Ecto neural progenitor cell (in vitro differentiated cells): Measurements from ENCODE around the gene PLEKHA1.

Source experiments
- DNase-seq: peaks from one replicate; pipeline ENCODE4 v3.0.0-alpha.2; 2018; ENCODE audit warnings: low spot score

Gene PLEKHA1

DNA sequence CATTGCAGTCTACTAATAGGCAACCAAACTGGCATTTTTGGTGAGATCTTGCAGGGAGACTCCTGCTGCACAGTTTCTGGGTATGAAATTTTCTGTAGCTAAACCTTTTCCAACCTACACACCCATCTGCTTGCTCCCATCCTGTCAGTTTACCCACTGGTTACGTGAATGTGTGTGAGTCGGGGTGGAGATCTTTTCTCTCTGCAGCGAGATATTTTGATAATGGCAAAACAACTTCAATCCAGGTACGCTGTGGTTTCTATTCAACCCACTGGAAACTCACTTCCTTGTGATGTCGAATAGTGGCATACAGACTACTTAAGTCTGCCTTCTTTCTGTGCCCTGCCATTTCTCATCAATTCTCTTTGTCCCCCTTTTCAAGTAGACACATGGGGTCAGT, 4.5 kb downstream of the PLEKHA1 start:
- DNase-seq, result no peak

DNA sequence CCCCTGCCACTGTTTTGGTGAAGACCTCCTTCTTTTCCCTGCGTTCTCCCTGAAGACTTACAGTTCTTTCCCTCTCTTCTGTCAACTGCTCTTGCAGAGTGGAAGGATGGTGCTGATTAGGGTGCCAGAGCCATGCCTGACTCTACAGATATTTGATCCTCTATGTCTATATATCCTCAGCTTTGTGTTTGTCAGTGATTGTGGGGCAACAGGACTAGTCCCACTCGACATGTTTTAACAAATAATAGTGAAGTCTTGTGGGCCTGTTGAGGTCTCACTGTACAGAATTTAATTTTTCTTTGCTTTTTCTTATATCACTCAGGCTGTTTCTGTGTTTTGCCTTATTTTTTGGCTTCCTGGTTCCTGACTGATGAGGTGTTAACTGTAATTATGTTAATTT, 5.0 kb downstream of the PLEKHA1 start:
- DNase-seq, result no peak

DNA sequence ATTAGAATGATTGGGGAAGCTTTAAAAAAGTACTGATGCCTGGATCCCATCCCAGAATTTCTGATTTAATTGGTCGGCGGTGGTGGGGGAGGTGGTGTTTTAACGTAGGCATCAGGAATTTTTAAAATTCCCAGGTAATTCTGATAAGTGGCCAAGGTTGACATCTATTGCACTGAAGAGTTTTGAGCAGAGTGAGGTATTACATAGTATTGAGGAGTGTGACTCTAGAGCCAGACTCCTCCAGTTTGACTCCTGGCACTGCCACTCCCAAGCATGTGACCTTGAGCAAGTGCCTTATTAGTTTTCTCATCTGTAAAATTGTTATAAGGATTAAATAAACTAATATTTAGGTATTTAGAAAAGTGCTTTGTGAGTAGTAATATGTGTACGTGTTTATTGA, 6.2 kb downstream of the PLEKHA1 start:
- DNase-seq, result no peak

DNA sequence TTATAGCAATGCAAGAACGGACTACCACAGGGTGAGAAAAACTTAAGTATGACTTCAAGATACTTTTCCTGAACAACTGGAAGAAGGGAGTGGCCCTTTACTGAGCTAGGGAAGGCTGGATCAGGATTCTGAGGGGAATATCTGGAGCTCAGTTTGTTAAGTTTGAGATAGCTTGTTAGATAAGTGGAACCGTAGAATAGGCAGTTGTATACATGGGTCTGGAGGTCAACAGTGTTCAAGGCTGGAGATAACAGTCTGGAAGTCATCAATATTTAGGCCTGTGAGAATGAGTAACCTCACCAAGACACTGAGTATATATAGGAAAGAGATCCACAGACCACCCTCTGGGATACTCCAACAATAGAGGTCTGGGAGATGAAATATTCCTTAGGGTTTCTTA, 7.2 kb downstream of the PLEKHA1 start:
- no peak for DNase-seq

DNA sequence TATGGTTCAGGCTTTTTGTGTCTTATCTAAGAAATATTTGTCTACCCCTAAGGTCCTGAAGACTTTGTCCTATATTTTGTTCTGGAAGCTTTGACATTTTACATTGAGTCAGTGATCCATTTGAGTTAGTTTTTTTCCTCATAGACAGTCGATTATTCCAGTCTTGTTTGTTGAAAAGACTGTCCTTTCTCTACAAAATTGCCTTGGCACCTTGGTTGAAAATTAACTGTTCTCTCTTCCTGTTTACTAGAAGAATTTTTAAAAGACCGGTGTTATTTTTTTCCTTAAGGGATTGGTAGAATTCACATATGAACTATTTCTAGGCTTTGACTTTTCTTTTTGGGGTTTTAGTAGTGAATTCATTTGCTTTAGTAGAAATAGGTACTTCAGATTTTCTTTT, 12.0 kb downstream of the PLEKHA1 start:
- DNase-seq, result no peak

DNA sequence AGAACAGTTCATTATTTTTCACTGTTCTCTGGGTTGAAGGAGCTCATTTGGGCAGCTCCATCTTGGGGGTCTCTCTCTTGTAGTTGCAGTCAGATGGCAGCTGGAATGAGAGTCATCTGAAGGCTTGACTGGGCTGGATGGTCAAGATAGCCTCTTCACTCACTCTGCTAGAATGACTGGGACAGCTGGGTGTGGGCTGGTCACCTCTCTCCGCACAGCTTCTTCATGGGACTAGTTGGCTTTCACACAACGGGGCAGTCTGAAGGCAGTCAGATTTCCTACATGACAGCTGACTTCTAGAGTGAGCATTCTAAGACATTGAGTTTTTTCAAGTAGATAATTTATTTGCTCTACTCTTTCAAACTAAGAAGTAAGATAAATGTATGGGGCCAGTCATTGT, 13.1 kb downstream of the PLEKHA1 start:
- DNase-seq, result no peak

DNA sequence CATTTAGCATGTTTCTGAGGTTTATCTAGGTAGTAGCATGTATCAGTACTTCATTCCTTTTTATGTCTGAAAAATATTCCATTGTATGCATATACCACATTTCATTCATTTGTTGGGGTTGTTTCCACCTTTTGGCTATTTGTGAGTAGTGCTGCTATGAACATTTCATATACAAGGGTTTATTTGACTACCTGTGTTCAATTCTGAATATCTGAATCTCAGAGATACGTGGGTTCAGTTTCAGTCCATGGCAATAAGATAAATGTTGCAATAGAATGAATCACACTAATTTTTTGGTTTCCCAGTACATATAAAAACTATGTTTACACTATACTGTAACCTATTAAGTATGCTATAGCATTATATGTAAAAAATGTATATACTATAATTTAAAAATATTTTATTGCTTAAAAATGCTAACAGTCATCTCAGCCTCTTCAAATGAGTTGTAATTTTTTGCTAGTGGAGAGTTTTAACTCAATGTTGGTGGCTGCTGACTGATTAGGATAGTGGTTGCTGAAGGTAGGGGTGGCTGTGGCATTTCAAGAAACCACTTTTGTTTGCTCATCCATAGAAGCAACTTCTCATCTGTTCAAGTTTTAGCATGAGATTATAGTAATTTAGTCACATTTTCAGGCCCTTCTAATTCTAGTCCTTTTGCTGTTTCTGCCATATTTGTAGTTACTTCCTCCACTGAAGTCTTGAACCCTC, 13.9 kb downstream of the PLEKHA1 start:
- DNase-seq, result no peak

DNA sequence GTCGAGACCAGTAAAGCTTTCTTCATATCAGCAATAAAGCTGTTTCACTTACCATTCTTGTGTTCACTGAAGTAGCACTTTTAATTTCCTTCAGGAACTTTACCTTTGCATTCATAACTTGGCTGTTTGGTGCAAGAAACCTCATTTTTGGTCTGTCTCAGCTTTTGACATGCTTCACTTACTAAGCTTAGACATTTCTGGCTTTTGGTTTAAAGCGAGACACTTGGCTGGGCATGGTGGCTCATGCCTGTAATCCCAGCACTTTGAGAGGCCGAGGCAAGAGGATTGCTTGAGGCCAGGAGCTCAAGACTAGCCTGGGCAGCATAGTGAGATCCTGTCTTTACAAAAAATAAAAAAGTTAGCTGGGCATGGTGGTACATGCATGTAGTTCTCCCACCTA, 15.8 kb downstream of the PLEKHA1 start:
- no peak for DNase-seq

DNA sequence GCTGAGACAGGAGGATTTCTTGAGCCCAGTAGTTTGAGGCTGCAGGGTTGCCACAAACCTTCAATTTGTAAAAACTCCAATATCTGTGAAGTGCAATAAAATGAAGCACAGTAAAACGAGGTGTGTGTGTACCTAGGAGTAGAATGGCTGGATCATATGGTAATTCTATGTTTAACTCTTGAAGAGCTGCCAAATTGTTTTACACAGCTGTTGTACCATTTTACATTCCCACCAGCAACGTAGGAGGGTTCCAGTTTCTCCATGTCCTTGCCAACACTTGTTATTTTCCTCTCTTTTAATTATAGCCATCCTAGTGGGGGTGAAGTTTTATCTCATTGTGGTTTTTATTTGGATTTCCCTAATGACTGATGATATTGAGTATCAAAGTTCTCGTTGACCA, 16.2 kb downstream of the PLEKHA1 start:
- DNase-seq, result no peak

DNA sequence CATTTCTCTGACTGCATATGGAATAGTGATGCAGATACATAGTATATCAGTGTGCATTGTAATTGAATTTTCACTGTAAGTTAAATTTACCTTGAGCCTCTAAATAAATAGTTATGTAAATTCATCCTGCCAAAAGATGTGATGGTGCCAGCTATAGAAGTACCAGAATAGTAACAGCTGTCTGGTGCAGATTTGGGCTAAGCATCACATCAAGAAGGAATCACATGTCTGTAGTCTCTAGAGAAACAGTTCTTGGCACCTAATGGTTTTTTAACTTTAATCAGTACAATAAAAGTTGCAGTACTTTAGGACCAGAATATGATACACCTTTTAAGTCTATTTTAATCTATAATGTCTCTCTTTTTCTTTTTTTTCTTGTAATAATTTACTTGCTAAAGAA, 17.4 kb downstream of the PLEKHA1 start:
- no peak for DNase-seq

DNA sequence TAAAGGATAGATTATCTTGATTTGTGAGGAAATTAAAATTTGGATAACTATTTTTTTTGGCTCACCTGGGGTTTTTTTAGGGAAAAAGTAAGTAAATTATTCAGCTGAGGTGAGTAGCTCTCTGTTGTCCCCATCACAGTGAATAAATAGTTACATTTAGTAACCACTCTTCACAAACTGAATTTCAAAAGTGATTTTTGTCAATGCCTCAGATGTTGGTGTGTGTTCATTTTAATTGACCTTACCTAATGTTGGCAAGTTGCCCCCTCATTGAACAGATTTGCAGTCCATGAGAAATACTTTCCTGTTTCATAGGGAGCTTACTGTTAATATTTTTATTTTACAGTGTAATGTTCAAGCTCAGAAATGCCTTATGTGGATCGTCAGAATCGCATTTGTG, 18.3 kb downstream of the PLEKHA1 start:
- no peak for DNase-seq

DNA sequence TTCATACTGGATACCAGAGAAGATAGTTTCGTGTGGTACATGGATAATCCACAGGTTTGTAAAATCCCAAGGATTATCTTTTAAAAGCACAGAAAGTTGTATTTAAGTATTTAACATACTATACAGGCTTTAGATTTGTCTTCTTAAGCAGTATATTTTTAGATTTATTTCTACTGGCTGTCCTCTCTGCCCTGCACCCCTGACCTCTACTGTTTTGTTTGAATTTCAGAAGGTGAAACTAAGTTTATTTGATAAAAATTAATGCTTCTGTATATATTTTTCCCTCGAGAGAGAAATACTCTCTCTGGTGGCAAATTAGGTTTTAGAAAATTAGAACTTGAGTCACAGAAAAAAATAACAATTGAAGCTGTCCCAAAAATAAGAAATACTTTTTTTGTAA, 18.8 kb downstream of the PLEKHA1 start:
- DNase-seq, result no peak

DNA sequence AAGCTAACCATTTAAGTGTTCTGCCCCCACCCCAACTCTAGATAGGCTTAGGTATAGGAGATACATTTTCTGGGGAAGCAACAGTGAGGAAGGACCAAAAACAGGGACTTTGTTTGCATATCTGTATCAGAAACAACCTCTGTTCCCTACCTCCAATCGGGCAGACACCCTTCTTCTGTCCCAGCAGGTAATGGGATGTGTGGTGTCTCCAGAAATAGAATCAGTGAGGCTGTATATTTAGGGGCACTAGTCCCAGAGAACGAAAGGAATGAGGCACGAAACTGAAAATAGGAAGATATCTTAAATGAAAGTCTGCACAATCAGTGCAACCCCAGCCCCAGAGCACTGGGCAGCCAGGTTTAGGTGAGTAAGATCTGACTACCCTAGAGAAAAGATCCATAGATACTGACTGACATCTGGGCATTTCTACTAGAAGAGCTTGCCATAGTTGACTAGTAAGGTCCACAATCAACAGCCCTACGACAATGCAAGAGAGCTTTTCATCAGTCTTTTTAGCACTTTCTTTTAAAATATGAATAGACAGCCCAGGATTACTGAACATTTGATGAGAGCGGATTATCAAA, 28.1 kb downstream of the PLEKHA1 start:
- no peak for DNase-seq

DNA sequence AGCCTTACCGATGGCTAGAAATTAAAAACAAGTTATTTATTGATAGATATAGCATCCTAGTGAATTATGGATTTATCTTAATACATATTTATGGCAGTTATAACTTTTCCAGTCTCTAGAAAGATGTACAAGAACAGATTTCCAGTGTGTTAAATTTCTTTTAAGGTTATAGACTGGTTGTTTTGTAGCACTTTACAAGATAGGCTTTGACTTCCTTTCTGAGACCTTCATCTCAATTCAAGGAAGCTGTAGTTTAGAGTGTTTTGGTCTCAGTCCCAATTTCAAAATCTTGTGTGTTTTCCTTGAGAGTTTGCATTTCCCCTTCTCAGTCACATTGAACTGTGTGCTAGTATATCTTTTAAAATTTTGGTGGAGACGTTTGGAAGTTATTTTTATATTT, 30.1 kb downstream of the PLEKHA1 start:
- DNase-seq, result no peak

DNA sequence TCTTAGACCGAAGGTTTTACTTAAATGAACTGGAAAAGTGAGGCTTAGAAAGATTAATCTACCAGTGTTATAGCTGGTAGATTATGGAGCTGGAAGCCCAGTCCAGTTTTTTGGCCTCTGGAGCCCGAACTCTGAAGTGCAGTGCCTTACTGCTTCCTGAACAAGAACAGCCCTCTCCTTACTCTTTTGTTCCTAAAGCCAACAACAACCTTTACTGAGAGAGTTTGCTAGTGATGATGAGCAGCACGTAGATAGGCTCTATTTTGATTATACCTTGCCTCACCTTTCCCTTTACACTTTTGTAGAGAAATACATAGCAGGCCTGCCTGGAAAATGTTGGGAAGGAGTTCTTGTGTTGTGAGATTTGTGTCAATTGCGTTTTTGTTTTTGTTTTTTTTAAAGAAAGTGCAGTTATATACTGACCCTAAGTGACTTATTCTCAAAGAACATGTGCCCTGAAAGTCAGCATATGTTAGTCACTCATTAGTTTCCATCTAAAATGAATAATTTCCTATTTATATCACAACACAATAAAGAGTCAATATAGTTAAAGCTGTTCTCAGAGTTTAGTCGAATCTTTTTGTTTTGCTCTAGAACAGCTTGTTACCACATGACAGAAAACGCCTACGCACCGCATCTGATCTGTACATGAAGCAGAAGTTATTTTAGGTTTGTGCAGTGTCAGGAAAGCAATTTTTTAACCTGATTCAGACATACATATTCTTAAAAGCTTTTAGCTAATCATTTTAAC, 33.0 kb downstream of the PLEKHA1 start:
- DNase-seq, result no peak

DNA sequence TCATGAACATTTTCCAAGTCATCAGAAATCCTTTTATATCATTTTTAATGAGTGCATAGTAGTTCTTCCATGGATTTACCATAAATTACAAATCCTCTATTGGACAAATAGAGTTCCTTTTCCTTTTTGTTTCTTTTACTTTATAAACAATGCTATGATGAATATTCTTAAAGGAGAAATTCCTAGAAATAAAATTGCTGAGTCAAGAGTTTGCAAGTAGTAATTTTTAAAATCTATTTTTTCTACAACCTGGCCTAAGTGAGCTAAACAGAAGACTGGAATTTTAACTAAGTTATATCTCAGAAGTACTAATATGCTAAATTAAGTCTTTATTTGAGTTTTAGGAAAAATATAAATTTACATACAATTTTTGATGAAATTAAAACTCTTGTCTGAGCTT, 38.8 kb downstream of the PLEKHA1 start:
- no peak for DNase-seq

DNA sequence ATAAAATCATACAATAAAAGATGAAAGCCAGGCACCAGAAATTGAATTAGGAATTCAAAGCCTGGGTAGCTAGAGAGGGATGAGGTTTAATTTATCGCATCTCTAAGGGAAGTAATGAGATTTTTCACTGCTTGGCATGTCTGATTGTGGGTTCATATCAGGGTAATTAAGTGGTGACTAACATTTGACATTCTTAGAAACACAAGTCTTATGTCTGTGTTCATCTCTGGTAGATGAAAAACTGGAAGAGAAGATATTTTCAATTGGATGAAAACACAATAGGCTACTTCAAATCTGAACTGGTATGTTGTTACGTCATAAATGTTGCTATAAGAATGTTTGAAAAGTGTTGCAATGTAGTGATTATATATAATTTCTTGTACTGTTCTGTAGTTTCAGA, 43.2 kb downstream of the PLEKHA1 start:
- DNase-seq, result no peak

DNA sequence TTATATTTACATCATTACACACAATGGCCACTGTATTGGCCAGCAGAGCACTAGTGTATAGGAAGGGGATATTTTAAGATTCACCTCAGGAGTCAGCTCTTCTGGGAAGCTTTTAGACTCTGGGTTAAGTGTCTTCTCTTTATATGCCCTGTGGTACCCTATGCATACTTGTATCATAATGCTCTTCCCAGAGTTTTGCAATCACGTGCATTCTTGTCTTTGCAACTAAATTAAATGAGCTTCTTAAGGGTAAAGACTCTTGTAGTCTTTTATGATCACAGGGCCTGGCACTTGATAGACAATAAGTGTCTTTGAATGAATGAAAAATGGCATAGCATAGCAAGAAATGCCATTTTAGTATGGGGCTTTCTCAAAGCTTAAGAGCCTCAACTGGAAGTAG, 44.5 kb downstream of the PLEKHA1 start:
- no peak for DNase-seq

DNA sequence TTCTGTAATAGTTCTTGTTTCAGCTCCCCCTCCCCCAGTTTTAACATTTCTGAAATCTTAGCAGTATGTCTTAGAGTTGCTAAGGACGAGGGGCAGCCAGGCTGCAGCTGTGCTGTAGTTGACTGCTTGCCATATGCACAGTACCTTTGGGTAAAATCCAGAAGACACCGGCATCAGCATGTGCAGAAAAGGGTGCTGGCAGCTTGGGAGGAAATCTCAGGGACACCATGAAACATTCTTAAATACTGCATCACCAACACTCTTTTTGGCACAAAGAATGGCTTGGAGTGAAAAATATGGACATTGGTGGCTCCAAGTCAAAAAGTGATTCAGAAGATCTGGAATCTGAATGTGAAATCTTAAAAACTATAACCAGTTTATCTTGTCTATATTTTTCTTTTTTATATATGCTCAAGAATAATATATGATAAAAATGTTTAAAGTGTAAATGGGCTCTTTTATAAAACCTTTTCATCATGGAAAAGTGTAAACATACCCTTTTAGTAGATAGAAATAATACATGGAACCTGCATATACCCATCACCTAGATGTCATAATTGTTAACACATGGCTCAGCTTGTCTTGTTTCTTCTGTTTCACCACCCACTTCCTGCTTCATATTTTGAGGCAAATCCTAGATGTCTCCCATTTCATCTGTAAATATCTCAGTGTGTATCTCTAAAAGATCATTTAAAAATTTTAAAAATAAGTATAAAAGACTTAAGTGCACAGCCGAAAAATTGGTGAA, 45.5 kb downstream of the PLEKHA1 start:
- DNase-seq, result no peak

DNA sequence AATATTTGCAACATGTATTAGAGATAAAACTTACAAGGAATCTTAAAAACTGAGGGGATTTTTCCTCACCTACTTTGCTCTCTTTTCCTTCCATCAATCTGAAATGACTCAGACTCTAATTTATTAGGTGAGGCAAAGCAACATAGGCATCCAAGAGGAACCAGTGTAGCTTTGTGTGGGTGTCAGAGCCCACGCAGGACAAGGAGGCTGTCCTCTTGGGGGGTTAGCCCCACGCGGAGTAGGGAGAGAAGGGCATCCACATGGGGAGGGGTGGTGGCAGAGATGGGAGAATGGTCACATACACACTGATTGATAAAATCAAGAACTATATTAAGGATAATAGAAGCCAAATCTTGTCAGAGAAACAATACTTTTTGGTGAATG, 46.1 kb downstream of the PLEKHA1 start:
- DNase-seq, result no peak

DNA sequence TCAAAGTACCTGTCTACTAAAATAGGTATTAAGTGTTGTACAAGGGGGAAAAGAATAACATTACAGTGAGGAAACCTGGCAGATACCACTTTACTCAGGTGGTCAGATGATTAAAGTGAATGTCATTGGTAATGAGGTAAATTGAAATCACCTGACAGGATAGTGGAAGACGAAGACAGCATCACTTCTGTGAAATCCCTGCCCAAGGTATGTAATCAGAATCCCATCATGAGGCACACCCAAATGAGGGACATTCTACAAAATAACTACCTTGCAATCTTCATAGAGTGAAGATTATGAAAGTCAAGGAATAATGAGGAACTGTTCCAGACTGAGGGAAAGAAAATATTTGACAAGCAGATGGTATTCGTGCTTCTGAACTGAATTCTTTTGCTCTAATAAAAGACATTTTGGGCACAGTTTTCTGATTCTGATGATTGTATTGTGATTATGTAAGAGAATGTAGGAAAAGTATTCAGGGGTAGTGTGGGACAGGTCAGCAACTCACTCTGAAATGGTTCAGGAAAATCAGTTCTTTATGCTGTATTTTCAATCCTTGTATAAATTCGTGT, 46.6 kb downstream of the PLEKHA1 start:
- DNase-seq, result no peak

DNA sequence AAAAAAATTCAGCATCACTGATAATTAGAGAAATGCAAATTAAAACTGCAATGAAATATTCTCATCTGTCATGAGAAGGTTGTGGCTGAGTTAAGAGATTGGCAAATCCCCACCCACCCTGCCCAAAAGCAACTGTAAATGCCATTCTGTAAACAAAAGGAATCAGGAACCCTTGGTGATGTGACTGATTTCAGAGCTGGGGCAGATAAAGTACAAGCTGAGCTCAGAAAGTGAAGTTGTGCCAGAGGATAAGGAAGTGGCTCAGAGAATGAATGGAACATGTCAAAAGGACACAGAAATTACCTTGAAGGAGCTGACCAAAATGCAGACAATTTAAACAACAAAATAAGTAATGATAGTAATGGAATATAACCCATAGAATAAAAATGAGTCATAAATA, 47.2 kb downstream of the PLEKHA1 start:
- no peak for DNase-seq
